Liver (tissue), 9 donors: ENCODE measurements around the gene GRID1. TPM values are rescaled to one million over a fixed set of nuclear protein-coding genes. Genes with fewer than 3 reads are reported as not detected.
"Not testable (repeated sequence)": the region's sequence is repeated elsewhere in the genome, so short reads cannot be mapped to it uniquely, and the experiment has no call there.

Experiments
- DNase-seq: peaks from one replicate; pipeline ENCODE4 v3.0.0-alpha.2; 2017; ENCODE audit warnings: low spot score
- H3K27ac ChIP-seq, 2 donors: one replicate each; pipeline ENCODE4 v1.7.0; 2013; ENCODE audit warnings: inconsistent platforms in 2 of 2, low read length in 2 of 2, control low read depth in 1 of 2, low read depth in 1 of 2, mild to moderate bottlenecking in 1 of 2
- H3K27me3 ChIP-seq, 4 donors: one replicate each; pipeline versions ENCODE4 v1.6.1 to v1.7.0; 2013; ENCODE audit warnings: low read length in 3 of 4, inconsistent platforms in 1 of 4, mild to moderate bottlenecking in 1 of 4, moderate library complexity in 1 of 4; ENCODE audit not compliant: control insufficient read depth in 4 of 4, insufficient read depth in 4 of 4
- H3K36me3 ChIP-seq, 4 donors: one replicate each; pipeline versions ENCODE4 v1.6.1 to v1.7.0; 2013; ENCODE audit warnings: low read length in 3 of 4, mild to moderate bottlenecking in 3 of 4, low read depth in 1 of 4, moderate library complexity in 1 of 4; ENCODE audit not compliant: control insufficient read depth in 4 of 4, insufficient read depth in 3 of 4
- H3K4me1 ChIP-seq, 4 donors: one replicate each; pipeline versions ENCODE4 v1.6.1 to v1.7.0; 2013; ENCODE audit warnings: low read length in 3 of 4, mild to moderate bottlenecking in 3 of 4, moderate library complexity in 1 of 4; ENCODE audit not compliant: control insufficient read depth in 4 of 4, insufficient read depth in 4 of 4
- H3K4me3 ChIP-seq, 3 donors: one replicate each; pipeline versions ENCODE4 v1.6.1 to v1.7.0; 2013; ENCODE audit warnings: low read length in 3 of 3, control low read depth in 1 of 3, low read depth in 1 of 3, mild to moderate bottlenecking in 1 of 3
- H3K9ac ChIP-seq, 2 donors: one replicate each; pipeline ENCODE4 v1.7.0; 2013; ENCODE audit warnings: low read length in 2 of 2, mild to moderate bottlenecking in 2 of 2, moderate library complexity in 2 of 2, control low read depth in 1 of 2, low read depth in 1 of 2
- H3K9me3 ChIP-seq, 4 donors: one replicate each; pipeline versions ENCODE4 v1.6.1 to v1.7.0; 2013; ENCODE audit warnings: low read length in 3 of 4; ENCODE audit not compliant: control insufficient read depth in 4 of 4
- ATF3 ChIP-seq: IDR thresholded peaks from 2 replicates; pipeline ENCODE4 v1.6.1; 2016; ENCODE audit warnings: antibody characterized with exemption
- FOXA2 ChIP-seq: IDR thresholded peaks from 2 replicates; pipeline ENCODE4 v1.6.1; 2016; ENCODE audit warnings: antibody characterized with exemption
- GABPA ChIP-seq, 2 donors: IDR thresholded peaks in 1 of 2; conservative IDR thresholded peaks in 1 of 2; 2 replicates each; pipeline ENCODE4 v1.6.1; 2016; ENCODE audit warnings: antibody characterized with exemption in 2 of 2, mild to moderate bottlenecking in 1 of 2, moderate library complexity in 1 of 2
- HNF4A ChIP-seq, 2 donors: conservative IDR thresholded peaks; 2 replicates each; pipeline ENCODE4 v1.6.1; 2016; ENCODE audit warnings: antibody characterized with exemption in 2 of 2, mild to moderate bottlenecking in 2 of 2
- HNF4G ChIP-seq: IDR thresholded peaks from 2 replicates; pipeline ENCODE4 v1.6.1; 2016; ENCODE audit warnings: antibody characterized with exemption
- JUND ChIP-seq, 2 donors: IDR thresholded peaks; 2 replicates each; pipeline ENCODE4 v1.6.1; 2016; ENCODE audit warnings: antibody characterized with exemption in 2 of 2
- MAX ChIP-seq: IDR thresholded peaks from 2 replicates; pipeline ENCODE4 v1.6.1; 2016; ENCODE audit warnings: antibody characterized with exemption
- NR2F2 ChIP-seq: IDR thresholded peaks from 2 replicates; pipeline ENCODE4 v1.6.1; 2016; ENCODE audit warnings: antibody characterized with exemption
- RAD21 ChIP-seq, 2 donors: IDR thresholded peaks; 2 replicates each; pipeline ENCODE4 v1.6.1; 2016; ENCODE audit warnings: antibody characterized with exemption in 2 of 2, mild to moderate bottlenecking in 2 of 2
- RXRA ChIP-seq, 2 donors: IDR thresholded peaks; 2 replicates each; pipeline ENCODE4 v1.6.1; 2017 to 2018; ENCODE audit warnings: antibody characterized with exemption in 2 of 2, mild to moderate bottlenecking in 1 of 2
- YY1 ChIP-seq: IDR thresholded peaks from 2 replicates; pipeline ENCODE4 v1.6.1; 2016; ENCODE audit warnings: antibody characterized with exemption, mild to moderate bottlenecking
- ZBTB33 ChIP-seq: IDR thresholded peaks from 2 replicates; pipeline ENCODE4 v1.6.1; 2016; ENCODE audit warnings: antibody characterized with exemption
- WGBS: extraction: QIAGEN DNeasy Blood & Tissue Kit; methylation state at CpG from one replicate; pipeline ENCODE4 v1.1.7; 2013; 5-methylcytosine and 5-hydroxymethylcytosine counted together
- polyA plus RNA-seq, 2 donors: library from polyadenylated mRNA; stranded (reverse) in 1 of 2; unstranded in 1 of 2; fragments of 200-250 nt in 1 of 2; fragments of >200 nt in 1 of 2; fragmentation: Nextera tagmentation in 1 of 2; extraction: Ambion mirVana in 1 of 2; gene quantifications; one replicate each; pipeline versions ENCODE4 v1.2.1 to v1.2.3, GENCODE V29; 2013 to 2015
- total RNA-seq, 2 donors: library from RNA; depleted of rRNA; stranded (reverse); fragments of >200 nt; gene quantifications; one replicate each; pipeline ENCODE4 v1.2.3, GENCODE V29; 2014
- donor health status: healthy.
- donor health status: healthy.
- donor health status: healthy.
- donor health status: healthy.
- donor health status: healthy.

Gene GRID1
- total and polyA plus RNA-seq, 4 donors: 0.09 to 0.17 (median 0.14) TPM; not detected in 1

- no peak overlapping the region for H3K27ac ChIP-seq
- H3K27me3 ChIP-seq: no peaks in the 10 kb centered on the region
- DNase-seq: no peak
- no peaks in the 10 kb centered on the region for H3K36me3 ChIP-seq
- no peak overlapping the region for H3K4me3 ChIP-seq
- TF ChIP-seq ATF3 (no peak), RAD21 (IDR thresholded peaks at IDR 0.05) (peak in 1 of 2 donors; percentile 24)
- no peak overlapping the region for H3K9ac ChIP-seq
- no peaks in the 10 kb centered on the region for H3K9me3 ChIP-seq
- WGBS: 66% methylated on average over 11 of the region's 11 CpGs
- no peaks in the 10 kb centered on the region for H3K4me1 ChIP-seq
Observed at GRCh38 chr10:86178401-86179152, 188.0 kb downstream of the GRID1 start.

- 90% methylated on average over 11 of the region's 11 CpGs for WGBS
- H3K36me3 ChIP-seq: no peaks in the 10 kb centered on the region
- no peak overlapping the region for H3K27ac ChIP-seq
- no peaks in the 10 kb centered on the region for H3K9me3 ChIP-seq
- no peak overlapping the region for H3K4me3 ChIP-seq
- H3K9ac ChIP-seq: no peak overlapping the region
- H3K4me1 ChIP-seq: no peaks in the 10 kb centered on the region
- no peak for TF ChIP-seq RXRA (IDR thresholded peaks at IDR 0.05)
- no peak for TF ChIP-seq FOXA2
- TF ChIP-seq JUND (IDR thresholded peaks at IDR 0.05): no peak
- no peak for TF ChIP-seq HNF4A (conservative IDR thresholded peaks at IDR 0.05)
- no peak for TF ChIP-seq GABPA (IDR thresholded peaks at IDR 0.05 in 1 of 2, conservative IDR thresholded peaks at IDR 0.05 in 1 of 2)
- TF ChIP-seq HNF4G: no peak
- no peak for TF ChIP-seq NR2F2
- H3K27me3 ChIP-seq: no peaks in the 10 kb centered on the region
- DNase-seq: no peak
Observed at GRCh38 chr10:86177537-86178155, 188.9 kb downstream of the GRID1 start.

- WGBS: 69% methylated on average over 10 of the region's 10 CpGs
- H3K4me1 ChIP-seq: no peaks in the 10 kb centered on the region
- H3K27ac ChIP-seq: no peak overlapping the region
- H3K4me3 ChIP-seq: no peak overlapping the region
- DNase-seq: no peak
- no peaks in the 10 kb centered on the region for H3K9me3 ChIP-seq
- no peak overlapping the region for H3K9ac ChIP-seq
- TF ChIP-seq RAD21 (IDR thresholded peaks at IDR 0.05) (no peak), HNF4G (no peak), GABPA (IDR thresholded peaks at IDR 0.05 in 1 of 2, conservative IDR thresholded peaks at IDR 0.05 in 1 of 2) (no peak), FOXA2 (no peak), HNF4A (conservative IDR thresholded peaks at IDR 0.05) (no peak), MAX (no peak), ZBTB33 (no peak), YY1 (no peak)
- no peaks in the 10 kb centered on the region for H3K27me3 ChIP-seq
- H3K36me3 ChIP-seq: no peaks in the 10 kb centered on the region
Observed at GRCh38 chr10:86176850-86177536, 189.6 kb downstream of the GRID1 start.

GRCh38 chr10:86175476-86175875 is 191.1 kb downstream of the GRID1 start:
- not testable (repeated sequence) for H3K27ac ChIP-seq, H3K27me3 ChIP-seq, H3K9me3 ChIP-seq, H3K9ac ChIP-seq, H3K36me3 ChIP-seq, H3K4me3 ChIP-seq, H3K4me1 ChIP-seq, DNase-seq
- WGBS: 95% methylated on average over 10 of the region's 10 CpGs
